ENCODE data around the gene VWC2. TPM values are rescaled to one million over a fixed set of nuclear protein-coding genes. Genes with fewer than 3 reads are reported as not detected.
A peak's percentile ranks its signal among the peaks of the same experiment; 100 is the strongest.

Gene VWC2
- total RNA-seq, 1 experiment from 2014 or later = not detected

GRCh38 chr7:49852619-49853462 lies 79.4 kb downstream of the VWC2 start:
- no peaks in the 10 kb centered on the region for H3K27me3 ChIP-seq (replicated peaks; ENCODE audit: control insufficient read depth, insufficient read depth, low read length)
- DNase-seq = peak; percentile 49 to 59
- peaks cover 5% of the 10 kb centered on the region for H3K27me3 Mint-ChIP-seq (ENCODE audit: insufficient read depth, unreplicated experiment)
- H3K9me3 Mint-ChIP-seq (ENCODE audit: unreplicated experiment) = no peaks in the 10 kb centered on the region
- ChIA-PET POLR2A (no interaction called here), CTCF (interaction anchor here (0.7 to 1.3 kb wide), 2 partner anchors 354 to 851 kb away, joined by 3 read pairs; no protein-coding TSS in a partner anchor)
- no peak overlapping the region for H3K27ac Mint-ChIP-seq (ENCODE audit: unreplicated experiment)
- intact Hi-C loops (cut with micrococcal nuclease; ENCODE audit: unreplicated experiment) = loop anchor here (1.0 to 10.0 kb wide), 8 partner anchors 62 to 1554 kb away; no protein-coding TSS in a partner anchor
- no peaks in the 10 kb centered on the region for H3K9me3 ChIP-seq
- H3K4me3 Mint-ChIP-seq (ENCODE audit: unreplicated experiment) = no peak overlapping the region
- H3K36me3 ChIP-seq (ENCODE audit: control insufficient read depth, insufficient read depth, low read length) = no peaks in the 10 kb centered on the region
- no peaks in the 10 kb centered on the region for H3K4me1 ChIP-seq
- peak; percentile 74 to 85 for TF ChIP-seq CTCF (IDR thresholded peaks at IDR 0.05; ENCODE audit: insufficient read depth in 1 of 2, low read depth in 1 of 2, low read length in 1 of 2, severe bottlenecking in 1 of 2, unreplicated experiment in 1 of 2)
- no peaks in the 10 kb centered on the region for H3K36me3 Mint-ChIP-seq (ENCODE audit: insufficient read depth, unreplicated experiment)
- no peak overlapping the region for H3K4me3 ChIP-seq (ENCODE audit: low read depth, low read length)
- H3K4me1 Mint-ChIP-seq (ENCODE audit: low read depth, unreplicated experiment) = no peaks in the 10 kb centered on the region
- BruUV-seq (replicated peaks) = no TSS peak

DNA sequence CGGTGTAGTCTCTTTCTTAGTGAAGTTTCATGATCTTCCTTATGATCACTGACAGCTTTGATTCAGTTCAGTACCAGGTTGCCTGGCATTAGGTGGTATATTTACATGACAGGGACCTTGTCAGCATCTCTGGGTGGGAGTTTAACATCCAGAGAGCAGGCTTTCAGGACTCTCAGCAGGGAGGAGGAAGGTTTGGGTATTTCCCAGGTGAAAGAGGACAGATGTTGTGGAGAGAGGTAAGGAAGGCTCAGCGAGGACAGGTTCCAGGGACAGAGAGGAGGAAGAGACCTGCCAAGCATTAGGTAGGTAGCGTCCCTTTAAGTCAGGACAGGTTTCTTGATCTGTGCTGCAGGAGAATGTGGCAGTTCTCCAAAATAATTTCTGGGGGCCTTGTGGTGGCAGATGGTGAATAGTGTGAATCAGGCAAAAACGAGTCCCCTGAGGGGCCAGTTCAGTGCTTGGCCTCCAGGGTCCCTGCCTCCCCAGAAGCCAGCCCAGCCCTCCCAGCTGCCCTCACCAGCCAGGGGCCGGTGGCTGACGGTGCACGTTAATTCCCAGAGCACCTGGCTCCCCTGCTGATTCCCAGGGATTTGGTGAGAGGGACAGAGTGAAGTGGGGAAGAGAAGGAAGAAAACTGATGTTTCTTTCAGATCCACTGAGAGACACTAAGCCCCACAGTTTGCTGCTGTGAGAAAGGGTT lies 82.0 kb downstream of the VWC2 start:
- Histone ChIP-seq H3K4me1 (no peaks in the 10 kb centered on the region), H3K27me3 (replicated peaks; ENCODE audit: control insufficient read depth, insufficient read depth, low read length) (no peaks in the 10 kb centered on the region), H3K36me3 (ENCODE audit: control insufficient read depth, insufficient read depth, low read length) (no peaks in the 10 kb centered on the region), H3K4me3 (ENCODE audit: low read depth, low read length) (no peak overlapping the region), H3K9me3 (no peaks in the 10 kb centered on the region)
- Mint-ChIP-seq H3K4me3 (ENCODE audit: unreplicated experiment) (no peak overlapping the region), H3K9me3 (ENCODE audit: unreplicated experiment) (no peaks in the 10 kb centered on the region), H3K27ac (ENCODE audit: unreplicated experiment) (no peak overlapping the region), H3K4me1 (ENCODE audit: low read depth, unreplicated experiment) (no peaks in the 10 kb centered on the region), H3K27me3 (ENCODE audit: insufficient read depth, unreplicated experiment) (peaks cover 3% of the 10 kb centered on the region), H3K36me3 (ENCODE audit: insufficient read depth, unreplicated experiment) (no peaks in the 10 kb centered on the region)
- BruUV-seq (replicated peaks) = no TSS peak
- ChIA-PET POLR2A (no interaction called here), CTCF (no interaction called here)
- DNase-seq = no peak
- intact Hi-C loops (cut with micrococcal nuclease; ENCODE audit: unreplicated experiment) = loop anchor here (10.0 kb wide), 2 partner anchors 1241 to 1431 kb away; no protein-coding TSS in a partner anchor
- TF ChIP-seq CTCF (IDR thresholded peaks at IDR 0.05; ENCODE audit: insufficient read depth in 1 of 2, low read depth in 1 of 2, low read length in 1 of 2, severe bottlenecking in 1 of 2, unreplicated experiment in 1 of 2) = no peak

DNA sequence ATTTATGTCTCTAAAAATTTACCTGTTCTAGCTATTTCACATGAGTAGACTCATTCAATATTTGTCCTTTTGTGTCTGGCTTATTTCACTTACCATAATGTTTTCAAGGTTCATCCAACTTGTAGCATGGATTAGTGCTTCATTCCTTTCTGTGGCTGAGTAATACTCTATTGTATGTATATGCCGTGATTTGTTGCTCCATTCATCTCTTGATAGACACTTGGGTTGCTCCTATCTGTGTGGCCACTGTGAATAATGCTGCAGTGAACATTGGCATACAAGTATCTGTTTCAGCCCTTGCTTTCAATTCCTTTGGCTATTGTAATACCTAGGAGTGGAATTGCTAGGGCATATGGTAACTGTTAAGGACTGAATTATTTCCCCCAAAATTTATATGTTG lies 86.9 kb downstream of the VWC2 start:
- intact Hi-C loops (cut with micrococcal nuclease; ENCODE audit: unreplicated experiment) = no loop called here
- H3K36me3 Mint-ChIP-seq (ENCODE audit: insufficient read depth, unreplicated experiment) = no peaks in the 10 kb centered on the region
- H3K4me3 Mint-ChIP-seq (ENCODE audit: unreplicated experiment) = no peak overlapping the region
- Histone ChIP-seq H3K36me3 (ENCODE audit: control insufficient read depth, insufficient read depth, low read length) (no peaks in the 10 kb centered on the region), H3K27me3 (replicated peaks; ENCODE audit: control insufficient read depth, insufficient read depth, low read length) (no peaks in the 10 kb centered on the region), H3K4me1 (no peaks in the 10 kb centered on the region), H3K9me3 (no peaks in the 10 kb centered on the region), H3K4me3 (ENCODE audit: low read depth, low read length) (no peak overlapping the region)
- H3K27ac Mint-ChIP-seq (ENCODE audit: unreplicated experiment) = no peak overlapping the region
- no TSS peak for BruUV-seq (replicated peaks)
- no peak for DNase-seq
- CTCF ChIA-PET = no interaction called here
- H3K4me1 Mint-ChIP-seq (ENCODE audit: low read depth, unreplicated experiment) = no peaks in the 10 kb centered on the region
- no peak for TF ChIP-seq CTCF (IDR thresholded peaks at IDR 0.05; ENCODE audit: insufficient read depth in 1 of 2, low read depth in 1 of 2, low read length in 1 of 2, severe bottlenecking in 1 of 2, unreplicated experiment in 1 of 2)
- no peaks in the 10 kb centered on the region for H3K9me3 Mint-ChIP-seq (ENCODE audit: unreplicated experiment)
- peaks cover 2% of the 10 kb centered on the region for H3K27me3 Mint-ChIP-seq (ENCODE audit: insufficient read depth, unreplicated experiment)
- POLR2A ChIA-PET = no interaction called here
